ENCODE data around the gene SPATS2. TPM values are rescaled to one million over a fixed set of nuclear protein-coding genes. Genes with fewer than 3 reads are reported as not detected.

SPATS2 gene
- total and polyA plus RNA-seq, 9 donors: 9.1 to 28.2 (median 15.2) TPM

DNA sequence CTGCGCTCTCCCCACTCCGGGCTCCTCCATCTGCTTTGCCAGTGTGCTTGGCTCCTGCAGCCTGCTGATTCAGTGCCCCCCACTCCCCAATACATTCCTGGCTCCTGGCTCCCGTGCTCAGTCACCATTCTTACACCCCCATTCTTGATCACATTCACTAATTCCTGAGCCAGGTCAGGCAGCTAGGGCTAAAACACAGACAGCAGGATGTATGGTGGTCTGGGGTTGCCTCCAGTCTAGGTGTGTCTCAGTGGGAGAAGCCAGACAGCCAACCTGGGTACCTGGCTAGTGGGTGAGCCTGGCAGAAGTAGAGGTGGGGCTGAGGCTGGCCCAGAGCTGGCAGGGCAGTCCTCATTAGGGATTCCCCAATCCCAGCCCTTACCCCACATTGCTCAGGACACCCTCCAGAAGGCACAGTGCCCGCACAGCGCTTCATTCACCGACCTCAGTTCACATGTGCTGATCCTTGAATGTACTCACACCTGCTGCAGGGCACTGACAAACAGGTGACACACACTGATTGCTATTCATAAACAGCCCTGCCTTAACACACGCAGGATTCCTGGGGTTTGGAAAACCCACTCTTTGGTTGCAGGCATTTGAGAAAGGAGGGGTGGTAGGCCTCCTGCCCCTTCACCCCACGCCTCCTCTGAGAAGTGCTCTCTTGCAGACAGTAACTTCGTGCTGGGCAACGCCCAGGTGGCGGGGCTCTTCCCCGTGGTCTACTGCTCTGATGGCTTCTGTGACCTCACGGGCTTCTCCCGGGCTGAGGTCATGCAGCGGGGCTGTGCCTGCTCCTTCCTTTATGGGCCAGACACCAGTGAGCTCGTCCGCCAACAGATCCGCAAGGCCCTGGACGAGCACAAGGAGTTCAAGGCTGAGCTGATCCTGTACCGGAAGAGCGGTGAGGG lies 173.2 kb downstream of the SPATS2 start:
- Histone ChIP-seq H3K4me3 (no peak overlapping the region), H3K27me3 (no peaks in the 10 kb centered on the region), H3K36me3 (no peaks in the 10 kb centered on the region), H3K4me1 (ENCODE audit: insufficient read depth) (peaks cover 2% of the 10 kb centered on the region), H3K27ac (no peak overlapping the region), H3K9me3 (no peaks in the 10 kb centered on the region)
- intact Hi-C loops (cut with DNase I): no loop called here
- 79 to 89% (median 87%) methylated on average over 21 of the region's 21 CpGs for WGBS, 3 donors
- TF ChIP-seq EP300 (IDR thresholded peaks at IDR 0.05) (no peak), POLR2A (IDR thresholded peaks at IDR 0.05) (no peak), CTCF (IDR thresholded peaks at IDR 0.05) (no peak)
- DNase-seq: no peak

DNA sequence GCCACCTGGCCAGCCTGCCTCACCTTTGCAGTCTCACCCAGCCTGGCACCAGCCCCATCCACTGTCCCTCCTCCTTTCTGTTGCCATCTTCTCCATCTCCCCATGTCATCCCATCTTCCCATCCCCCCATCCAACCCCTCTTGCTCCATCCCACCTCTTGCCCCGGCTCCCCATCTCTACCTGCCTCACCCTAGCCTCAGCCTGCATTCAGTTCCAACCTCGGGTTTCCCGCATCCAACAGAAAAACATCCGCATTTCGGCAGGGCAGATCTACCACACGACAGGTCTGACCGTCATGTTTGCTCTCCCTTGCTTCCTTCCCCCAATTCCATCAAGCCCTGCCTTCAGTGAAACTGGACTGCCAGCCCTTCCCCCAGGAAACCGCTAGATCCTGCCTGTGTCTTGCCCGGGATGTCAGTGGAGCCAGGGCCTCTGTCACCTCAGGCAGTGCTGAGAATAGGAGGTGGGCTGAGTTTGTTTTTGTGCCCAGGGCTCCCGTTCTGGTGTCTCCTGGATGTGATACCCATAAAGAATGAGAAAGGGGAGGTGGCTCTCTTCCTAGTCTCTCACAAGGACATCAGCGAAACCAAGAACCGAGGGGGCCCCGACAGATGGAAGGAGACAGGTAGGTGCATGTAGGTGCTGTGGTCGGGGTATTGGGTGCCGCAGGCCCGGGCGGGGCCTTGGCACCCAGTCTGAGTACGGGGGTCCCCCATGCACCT lies 174.0 kb downstream of the SPATS2 start:
- no peak for TF ChIP-seq POLR2A (IDR thresholded peaks at IDR 0.05)
- no peak for TF ChIP-seq CTCF (IDR thresholded peaks at IDR 0.05)
- no peak for TF ChIP-seq EP300 (IDR thresholded peaks at IDR 0.05)
- Histone ChIP-seq H3K4me3 (no peak overlapping the region), H3K27ac (no peak overlapping the region), H3K27me3 (no peaks in the 10 kb centered on the region), H3K4me1 (ENCODE audit: insufficient read depth) (peaks cover 2% of the 10 kb centered on the region), H3K9me3 (no peaks in the 10 kb centered on the region), H3K36me3 (no peaks in the 10 kb centered on the region)
- intact Hi-C loops (cut with DNase I): no loop called here
- 82 to 86% (median 82%) methylated on average over 18 of the region's 18 CpGs for WGBS, 3 donors
- no peak for DNase-seq

DNA sequence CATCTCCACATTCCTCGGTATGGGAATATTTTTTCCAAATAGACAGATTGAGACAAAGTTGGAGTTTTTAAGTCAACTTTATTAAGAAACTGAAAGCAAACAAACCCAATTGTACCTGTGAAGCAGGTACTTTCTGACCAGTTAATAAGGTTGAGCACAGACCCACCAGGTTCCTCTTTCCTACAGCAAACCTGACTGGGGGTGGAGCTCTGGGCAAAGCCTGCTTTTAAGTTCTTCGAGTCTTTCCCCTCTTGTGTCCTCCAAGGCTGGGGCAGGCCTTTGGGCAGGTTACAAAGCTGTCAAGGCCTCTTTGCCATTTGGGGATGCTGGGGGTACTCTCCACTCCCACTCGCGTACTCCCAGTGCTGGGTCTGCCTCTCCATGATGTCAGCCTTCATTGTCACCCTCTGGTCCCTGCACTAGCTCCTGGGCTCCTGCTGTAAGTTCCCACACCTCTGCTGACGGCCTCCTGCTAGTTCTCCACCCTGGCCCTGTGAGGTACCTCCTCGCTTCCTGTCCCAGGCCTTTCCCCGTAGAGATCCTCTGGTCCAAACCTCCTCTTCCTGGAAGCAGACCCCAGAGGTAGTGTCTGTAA lies 174.7 kb downstream of the SPATS2 start:
- no peaks in the 10 kb centered on the region for H3K9me3 ChIP-seq
- no peak overlapping the region for H3K4me3 ChIP-seq
- WGBS, 3 donors: 79 to 82% (median 80%) methylated on average over 7 of the region's 7 CpGs
- H3K4me1 ChIP-seq (ENCODE audit: insufficient read depth): peaks cover 2% of the 10 kb centered on the region
- DNase-seq: no peak
- H3K36me3 ChIP-seq: no peaks in the 10 kb centered on the region
- intact Hi-C loops (cut with DNase I): no loop called here
- TF ChIP-seq EP300 (IDR thresholded peaks at IDR 0.05) (no peak), CTCF (IDR thresholded peaks at IDR 0.05) (no peak), POLR2A (IDR thresholded peaks at IDR 0.05) (no peak)
- no peak overlapping the region for H3K27ac ChIP-seq
- H3K27me3 ChIP-seq: no peaks in the 10 kb centered on the region

GRCh38 chr12:49542592-49543160 lies 175.4 kb downstream of the SPATS2 start:
- Histone ChIP-seq H3K27ac (no peak overlapping the region), H3K9me3 (no peaks in the 10 kb centered on the region), H3K4me1 (ENCODE audit: insufficient read depth) (peaks cover 2% of the 10 kb centered on the region), H3K27me3 (no peaks in the 10 kb centered on the region), H3K4me3 (no peak overlapping the region), H3K36me3 (no peaks in the 10 kb centered on the region)
- no peak for DNase-seq
- intact Hi-C loops (cut with DNase I): no loop called here
- no peak for TF ChIP-seq CTCF (IDR thresholded peaks at IDR 0.05)
- TF ChIP-seq POLR2A (IDR thresholded peaks at IDR 0.05): no peak
- TF ChIP-seq EP300 (IDR thresholded peaks at IDR 0.05): no peak
- WGBS, 3 donors: 94 to 97% (median 95%) methylated on average over 15 of the region's 15 CpGs

Measured in ovary (tissue), 9 donors.